ENCODE data around the gene STARD7.

The STARD7 gene

DNA sequence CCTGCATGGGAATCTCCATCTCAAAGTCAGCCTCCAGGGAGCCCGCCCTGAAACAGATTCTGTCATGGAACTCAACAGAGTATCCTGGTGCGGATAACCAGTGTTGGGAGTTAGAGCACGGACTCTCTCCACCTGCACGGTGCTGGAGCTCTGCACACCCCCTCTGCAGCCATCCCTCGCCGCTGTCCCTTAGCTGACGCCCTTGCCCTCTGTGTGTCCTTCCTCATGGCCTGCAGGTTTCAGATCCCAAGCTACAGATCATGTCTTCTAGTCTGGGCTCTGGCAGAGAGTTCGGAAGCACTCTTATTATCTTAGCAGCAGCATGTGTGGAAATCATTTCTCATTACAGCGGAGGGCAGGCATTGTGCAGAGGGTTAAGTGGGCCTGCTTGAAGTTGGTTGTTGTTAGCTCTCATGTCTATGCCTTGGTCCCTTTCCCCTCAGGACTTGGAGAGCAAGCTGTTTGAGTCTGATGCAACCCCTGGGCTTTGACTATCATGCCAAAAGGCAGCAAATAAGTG, 31.2 kb upstream of the STARD7 start:
- ATAC-seq, result no peak
- TF ChIP-seq, protein P1, sequence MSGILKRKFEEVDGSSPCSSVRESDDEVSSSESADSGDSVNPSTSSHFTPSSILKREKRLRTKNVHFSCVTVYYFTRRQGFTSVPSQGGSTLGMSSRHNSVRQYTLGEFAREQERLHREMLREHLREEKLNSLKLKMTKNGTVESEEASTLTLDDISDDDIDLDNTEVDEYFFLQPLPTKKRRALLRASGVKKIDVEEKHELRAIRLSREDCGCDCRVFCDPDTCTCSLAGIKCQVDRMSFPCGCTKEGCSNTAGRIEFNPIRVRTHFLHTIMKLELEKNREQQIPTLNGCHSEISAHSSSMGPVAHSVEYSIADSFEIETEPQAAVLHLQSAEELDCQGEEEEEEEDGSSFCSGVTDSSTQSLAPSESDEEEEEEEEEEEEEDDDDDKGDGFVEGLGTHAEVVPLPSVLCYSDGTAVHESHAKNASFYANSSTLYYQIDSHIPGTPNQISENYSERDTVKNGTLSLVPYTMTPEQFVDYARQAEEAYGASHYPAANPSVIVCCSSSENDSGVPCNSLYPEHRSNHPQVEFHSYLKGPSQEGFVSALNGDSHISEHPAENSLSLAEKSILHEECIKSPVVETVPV (CRISPR knock-in tag; IDR thresholded peaks at IDR 0.05), result no peak
- TF ChIP-seq ZNF565 (CRISPR knock-in tag; conservative IDR thresholded peaks at IDR 0.05; ENCODE audit: low read depth) (no peak), CSDC2 (CRISPR knock-in tag; IDR thresholded peaks at IDR 0.05) (no peak), ISL1 (CRISPR knock-in tag; IDR thresholded peaks at IDR 0.05) (no peak), ZFP30 (CRISPR knock-in tag; IDR thresholded peaks at IDR 0.05) (no peak), ZC3H10 (CRISPR knock-in tag; IDR thresholded peaks at IDR 0.05) (no peak), RARB (CRISPR knock-in tag; IDR thresholded peaks at IDR 0.05) (no peak), GLIS3 (CRISPR knock-in tag; IDR thresholded peaks at IDR 0.05) (no peak), ZNF70 (CRISPR knock-in tag; IDR thresholded peaks at IDR 0.05) (no peak), TOX (CRISPR knock-in tag; IDR thresholded peaks at IDR 0.05; ENCODE audit: borderline replicate concordance) (no peak), OSR1 (CRISPR knock-in tag; IDR thresholded peaks at IDR 0.05) (no peak), ZFP3 (CRISPR knock-in tag; IDR thresholded peaks at IDR 0.05) (no peak), ESRRG (CRISPR knock-in tag; IDR thresholded peaks at IDR 0.05) (no peak), TCF4 (CRISPR knock-in tag; IDR thresholded peaks at IDR 0.05; ENCODE audit: borderline replicate concordance) (no peak)
- TF ChIP-seq, protein P2, sequence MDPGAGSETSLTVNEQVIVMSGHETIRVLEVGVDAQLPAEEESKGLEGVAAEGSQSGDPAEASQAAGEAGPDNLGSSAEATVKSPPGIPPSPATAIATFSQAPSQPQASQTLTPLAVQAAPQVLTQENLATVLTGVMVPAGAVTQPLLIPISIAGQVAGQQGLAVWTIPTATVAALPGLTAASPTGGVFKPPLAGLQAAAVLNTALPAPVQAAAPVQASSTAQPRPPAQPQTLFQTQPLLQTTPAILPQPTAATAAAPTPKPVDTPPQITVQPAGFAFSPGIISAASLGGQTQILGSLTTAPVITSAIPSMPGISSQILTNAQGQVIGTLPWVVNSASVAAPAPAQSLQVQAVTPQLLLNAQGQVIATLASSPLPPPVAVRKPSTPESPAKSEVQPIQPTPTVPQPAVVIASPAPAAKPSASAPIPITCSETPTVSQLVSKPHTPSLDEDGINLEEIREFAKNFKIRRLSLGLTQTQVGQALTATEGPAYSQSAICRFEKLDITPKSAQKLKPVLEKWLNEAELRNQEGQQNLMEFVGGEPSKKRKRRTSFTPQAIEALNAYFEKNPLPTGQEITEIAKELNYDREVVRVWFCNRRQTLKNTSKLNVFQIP (CRISPR knock-in tag; IDR thresholded peaks at IDR 0.05; ENCODE audit: borderline replicate concordance, low read depth), result no peak

DNA sequence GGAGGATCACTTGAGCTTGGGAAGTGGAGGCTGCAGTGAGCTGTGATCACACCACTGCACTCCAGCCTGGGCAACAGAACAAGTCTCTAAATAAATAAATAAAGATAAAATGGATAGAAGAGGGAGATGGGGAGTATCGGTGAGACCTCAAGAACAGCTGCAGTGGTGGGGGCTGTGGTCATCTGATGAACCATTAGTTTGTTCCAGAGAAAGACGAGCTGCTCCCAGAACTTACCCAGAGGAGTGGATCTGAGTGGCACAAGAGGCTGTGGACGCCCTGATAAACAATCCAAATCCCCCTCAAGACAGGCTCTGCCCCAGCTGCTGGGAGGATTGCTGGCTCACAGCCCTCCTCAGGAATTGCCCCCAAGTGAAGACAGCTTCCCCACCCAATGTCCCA, 30.5 kb upstream of the STARD7 start:
- ATAC-seq, result no peak
- TF ChIP-seq GLIS3 (CRISPR knock-in tag; IDR thresholded peaks at IDR 0.05) (no peak), CSDC2 (CRISPR knock-in tag; IDR thresholded peaks at IDR 0.05) (no peak), ZNF565 (CRISPR knock-in tag; conservative IDR thresholded peaks at IDR 0.05; ENCODE audit: low read depth) (no peak), TCF4 (CRISPR knock-in tag; IDR thresholded peaks at IDR 0.05; ENCODE audit: borderline replicate concordance) (no peak), ISL1 (CRISPR knock-in tag; IDR thresholded peaks at IDR 0.05) (no peak), ZC3H10 (CRISPR knock-in tag; IDR thresholded peaks at IDR 0.05) (no peak), ZFP30 (CRISPR knock-in tag; IDR thresholded peaks at IDR 0.05) (no peak), ZNF8 (CRISPR knock-in tag; IDR thresholded peaks at IDR 0.05) (no peak), BACH2 (CRISPR knock-in tag; IDR thresholded peaks at IDR 0.05; ENCODE audit: borderline replicate concordance) (no peak), SNAI2 (CRISPR knock-in tag; IDR thresholded peaks at IDR 0.05) (no peak)
- TF ChIP-seq, protein P2 (CRISPR knock-in tag; IDR thresholded peaks at IDR 0.05; ENCODE audit: borderline replicate concordance, low read depth), result no peak
- TF ChIP-seq, protein P3, sequence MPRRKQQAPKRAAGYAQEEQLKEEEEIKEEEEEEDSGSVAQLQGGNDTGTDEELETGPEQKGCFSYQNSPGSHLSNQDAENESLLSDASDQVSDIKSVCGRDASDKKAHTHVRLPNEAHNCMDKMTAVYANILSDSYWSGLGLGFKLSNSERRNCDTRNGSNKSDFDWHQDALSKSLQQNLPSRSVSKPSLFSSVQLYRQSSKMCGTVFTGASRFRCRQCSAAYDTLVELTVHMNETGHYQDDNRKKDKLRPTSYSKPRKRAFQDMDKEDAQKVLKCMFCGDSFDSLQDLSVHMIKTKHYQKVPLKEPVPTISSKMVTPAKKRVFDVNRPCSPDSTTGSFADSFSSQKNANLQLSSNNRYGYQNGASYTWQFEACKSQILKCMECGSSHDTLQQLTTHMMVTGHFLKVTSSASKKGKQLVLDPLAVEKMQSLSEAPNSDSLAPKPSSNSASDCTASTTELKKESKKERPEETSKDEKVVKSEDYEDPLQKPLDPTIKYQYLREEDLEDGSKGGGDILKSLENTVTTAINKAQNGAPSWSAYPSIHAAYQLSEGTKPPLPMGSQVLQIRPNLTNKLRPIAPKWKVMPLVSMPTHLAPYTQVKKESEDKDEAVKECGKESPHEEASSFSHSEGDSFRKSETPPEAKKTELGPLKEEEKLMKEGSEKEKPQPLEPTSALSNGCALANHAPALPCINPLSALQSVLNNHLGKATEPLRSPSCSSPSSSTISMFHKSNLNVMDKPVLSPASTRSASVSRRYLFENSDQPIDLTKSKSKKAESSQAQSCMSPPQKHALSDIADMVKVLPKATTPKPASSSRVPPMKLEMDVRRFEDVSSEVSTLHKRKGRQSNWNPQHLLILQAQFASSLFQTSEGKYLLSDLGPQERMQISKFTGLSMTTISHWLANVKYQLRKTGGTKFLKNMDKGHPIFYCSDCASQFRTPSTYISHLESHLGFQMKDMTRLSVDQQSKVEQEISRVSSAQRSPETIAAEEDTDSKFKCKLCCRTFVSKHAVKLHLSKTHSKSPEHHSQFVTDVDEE (CRISPR knock-in tag; IDR thresholded peaks at IDR 0.05), result no peak

DNA sequence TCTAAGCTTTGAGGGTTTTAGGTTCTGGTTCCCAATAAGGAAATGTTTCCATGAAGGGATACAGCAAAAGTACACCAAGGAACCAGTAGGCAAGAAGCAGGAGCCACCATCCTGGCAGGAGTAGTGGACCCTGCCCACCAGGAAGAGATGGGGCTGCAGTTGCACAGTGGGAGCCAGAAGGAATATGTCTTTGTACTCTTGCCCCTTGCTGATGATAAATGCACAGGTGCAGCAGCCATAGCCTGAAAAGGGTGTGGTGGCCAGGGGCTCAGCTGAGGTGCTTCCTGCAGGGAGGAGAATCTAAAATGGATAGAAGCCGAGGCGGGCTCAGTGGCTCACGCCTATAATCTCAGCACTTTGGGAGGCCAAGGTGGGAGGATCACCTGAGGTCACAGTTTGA, 29.6 kb upstream of the STARD7 start:
- TF ChIP-seq, protein P1 (CRISPR knock-in tag; IDR thresholded peaks at IDR 0.05), result no peak
- no peak for ATAC-seq

DNA sequence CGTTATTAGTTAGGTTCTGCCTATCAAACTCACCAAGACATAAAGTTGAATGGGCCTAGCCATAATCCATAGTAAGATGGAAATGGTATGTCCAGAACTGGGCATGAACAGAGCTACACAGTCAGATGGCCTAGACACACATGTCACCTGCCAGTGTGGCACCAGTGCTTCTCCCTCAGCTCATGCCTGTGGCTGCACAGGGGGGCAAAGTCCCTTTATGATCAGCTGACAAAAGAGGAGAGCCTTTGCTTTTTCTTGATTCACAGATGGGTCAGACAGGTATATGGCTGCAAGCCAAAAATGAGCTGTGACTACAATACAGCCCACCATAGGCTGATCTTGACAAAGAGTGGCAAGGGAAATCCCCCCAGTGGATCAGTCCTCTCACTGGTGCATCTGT, 28.3 kb upstream of the STARD7 start:
- ATAC-seq, result no peak
- TF ChIP-seq ZNF565 (CRISPR knock-in tag; conservative IDR thresholded peaks at IDR 0.05; ENCODE audit: low read depth), result no peak
- TF ChIP-seq, protein P4, sequence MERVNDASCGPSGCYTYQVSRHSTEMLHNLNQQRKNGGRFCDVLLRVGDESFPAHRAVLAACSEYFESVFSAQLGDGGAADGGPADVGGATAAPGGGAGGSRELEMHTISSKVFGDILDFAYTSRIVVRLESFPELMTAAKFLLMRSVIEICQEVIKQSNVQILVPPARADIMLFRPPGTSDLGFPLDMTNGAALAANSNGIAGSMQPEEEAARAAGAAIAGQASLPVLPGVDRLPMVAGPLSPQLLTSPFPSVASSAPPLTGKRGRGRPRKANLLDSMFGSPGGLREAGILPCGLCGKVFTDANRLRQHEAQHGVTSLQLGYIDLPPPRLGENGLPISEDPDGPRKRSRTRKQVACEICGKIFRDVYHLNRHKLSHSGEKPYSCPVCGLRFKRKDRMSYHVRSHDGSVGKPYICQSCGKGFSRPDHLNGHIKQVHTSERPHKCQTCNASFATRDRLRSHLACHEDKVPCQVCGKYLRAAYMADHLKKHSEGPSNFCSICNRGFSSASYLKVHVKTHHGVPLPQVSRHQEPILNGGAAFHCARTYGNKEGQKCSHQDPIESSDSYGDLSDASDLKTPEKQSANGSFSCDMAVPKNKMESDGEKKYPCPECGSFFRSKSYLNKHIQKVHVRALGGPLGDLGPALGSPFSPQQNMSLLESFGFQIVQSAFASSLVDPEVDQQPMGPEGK (CRISPR knock-in tag; IDR thresholded peaks at IDR 0.05; ENCODE audit: borderline replicate concordance), result no peak
- no peak for TF ChIP-seq ZNF8 (CRISPR knock-in tag; IDR thresholded peaks at IDR 0.05)
- TF ChIP-seq, protein P1 (CRISPR knock-in tag; IDR thresholded peaks at IDR 0.05), result no peak
- TF ChIP-seq ISL1 (CRISPR knock-in tag; IDR thresholded peaks at IDR 0.05), result no peak
- no peak for TF ChIP-seq BACH2 (CRISPR knock-in tag; IDR thresholded peaks at IDR 0.05; ENCODE audit: borderline replicate concordance)
